ENCODE results near the gene YY1AP1.
"Not testable (repeated sequence)": the region's sequence is repeated elsewhere in the genome, so short reads cannot be mapped to it uniquely, and the experiment has no call there.

YY1AP1 gene, protein sequence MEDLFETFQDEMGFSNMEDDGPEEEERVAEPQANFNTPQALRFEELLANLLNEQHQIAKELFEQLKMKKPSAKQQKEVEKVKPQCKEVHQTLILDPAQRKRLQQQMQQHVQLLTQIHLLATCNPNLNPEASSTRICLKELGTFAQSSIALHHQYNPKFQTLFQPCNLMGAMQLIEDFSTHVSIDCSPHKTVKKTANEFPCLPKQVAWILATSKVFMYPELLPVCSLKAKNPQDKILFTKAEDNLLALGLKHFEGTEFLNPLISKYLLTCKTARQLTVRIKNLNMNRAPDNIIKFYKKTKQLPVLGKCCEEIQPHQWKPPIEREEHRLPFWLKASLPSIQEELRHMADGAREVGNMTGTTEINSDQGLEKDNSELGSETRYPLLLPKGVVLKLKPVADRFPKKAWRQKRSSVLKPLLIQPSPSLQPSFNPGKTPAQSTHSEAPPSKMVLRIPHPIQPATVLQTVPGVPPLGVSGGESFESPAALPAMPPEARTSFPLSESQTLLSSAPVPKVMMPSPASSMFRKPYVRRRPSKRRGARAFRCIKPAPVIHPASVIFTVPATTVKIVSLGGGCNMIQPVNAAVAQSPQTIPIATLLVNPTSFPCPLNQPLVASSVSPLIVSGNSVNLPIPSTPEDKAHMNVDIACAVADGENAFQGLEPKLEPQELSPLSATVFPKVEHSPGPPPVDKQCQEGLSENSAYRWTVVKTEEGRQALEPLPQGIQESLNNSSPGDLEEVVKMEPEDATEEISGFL

DNA sequence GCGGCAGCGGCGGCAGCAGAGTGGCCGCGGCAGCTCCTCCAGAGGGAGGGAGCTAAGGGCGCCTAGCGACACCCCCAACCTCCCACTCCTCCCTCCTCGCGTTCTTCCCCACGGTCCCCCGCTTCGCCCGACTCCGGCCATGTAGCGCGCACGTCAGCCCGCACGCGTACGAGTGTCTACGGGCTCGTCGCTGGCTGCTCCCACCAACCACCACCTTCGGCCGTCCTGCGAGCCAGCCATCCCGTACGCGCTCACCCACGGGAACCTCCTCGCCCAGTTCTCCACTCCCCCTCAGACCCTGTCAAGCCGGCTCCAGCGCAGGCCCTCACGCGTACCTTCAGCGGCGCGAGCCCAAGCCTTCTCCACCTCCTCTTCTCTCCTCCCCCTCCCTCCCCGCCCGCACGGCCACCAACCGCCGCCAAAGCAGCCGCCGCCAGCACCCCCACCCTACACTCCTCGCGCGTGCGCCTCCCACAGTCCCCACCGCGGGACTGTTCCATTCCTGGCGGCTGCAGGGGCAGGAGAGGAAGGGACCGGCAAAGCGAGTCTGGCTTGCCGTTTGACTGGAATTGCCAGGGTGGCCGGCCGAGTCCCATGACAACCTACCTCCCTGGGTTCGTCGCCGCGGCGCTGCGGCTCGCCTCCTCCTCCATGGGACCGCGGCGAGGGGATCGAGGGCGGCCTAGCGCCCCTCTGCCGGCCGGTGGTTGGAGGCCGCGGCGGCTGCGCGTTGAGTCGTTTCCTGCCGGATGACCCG lies at the start of gene YY1AP1:
Gene YY1AP1 (minus strand): TSS at position 451 of the 757 bp plus-strand sequence. CDS start 8,338 bp downstream, outside the sequence.
- peak; percentile 81 for DNase-seq (ENCODE audit: low read depth)

GRCh38 chr1:155729031-155729898 lies 40.7 kb upstream of the YY1AP1 start:
- DNase-seq (ENCODE audit: low read depth), result peak; percentile 36

GRCh38 chr1:155725142-155725541 lies 36.6 kb upstream of the YY1AP1 start:
- no peak for DNase-seq (ENCODE audit: low read depth)

DNA sequence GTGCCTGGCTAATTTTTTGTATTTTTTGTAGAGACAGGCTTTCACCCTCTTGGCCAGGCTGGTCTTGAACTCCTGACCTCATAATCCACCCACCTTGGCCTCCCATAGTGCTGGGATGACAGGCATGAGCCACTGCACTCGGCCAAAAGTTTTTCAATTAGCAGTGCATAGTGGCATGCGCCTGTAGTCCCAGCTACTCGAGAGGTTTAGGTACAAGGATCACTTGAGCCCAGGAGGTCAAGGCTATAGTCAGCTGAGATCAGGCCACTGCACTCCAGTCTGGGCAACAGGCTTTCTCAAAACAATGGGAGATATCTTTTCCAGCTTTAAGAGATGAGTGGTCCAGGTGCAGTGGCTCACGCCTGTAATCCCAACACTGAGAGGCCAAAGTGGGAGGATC lies 31.1 kb upstream of the YY1AP1 start:
- DNase-seq (ENCODE audit: low read depth), result no peak

DNA sequence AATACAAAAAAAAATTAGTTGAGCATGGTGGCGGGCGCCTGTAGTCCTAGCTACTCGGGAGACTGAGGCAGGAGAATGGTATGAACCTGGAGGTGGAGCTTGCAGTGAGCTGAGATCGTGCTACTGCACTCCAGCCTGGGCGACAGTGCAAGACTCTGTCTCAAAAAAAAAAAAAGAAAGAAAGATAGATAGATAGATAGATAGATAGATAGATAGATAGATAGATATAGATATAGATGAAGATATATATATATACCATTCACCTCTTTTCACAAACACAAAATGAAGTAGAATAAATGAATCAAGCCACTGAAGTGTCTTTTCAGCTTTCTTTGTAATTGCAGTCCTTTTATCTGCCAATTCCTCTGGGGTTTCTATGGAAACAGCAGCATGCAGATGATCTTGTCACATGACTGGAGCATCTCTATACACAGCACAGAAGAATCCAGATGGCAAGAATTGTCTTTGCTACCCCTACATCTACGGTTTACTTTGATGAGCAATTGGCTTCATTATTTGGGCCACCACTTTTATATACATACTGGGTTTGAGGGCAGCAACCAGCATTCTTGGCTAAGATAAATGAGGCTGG lies 30.0 kb upstream of the YY1AP1 start:
- not testable (repeated sequence) for DNase-seq (ENCODE audit: low read depth)

DNA sequence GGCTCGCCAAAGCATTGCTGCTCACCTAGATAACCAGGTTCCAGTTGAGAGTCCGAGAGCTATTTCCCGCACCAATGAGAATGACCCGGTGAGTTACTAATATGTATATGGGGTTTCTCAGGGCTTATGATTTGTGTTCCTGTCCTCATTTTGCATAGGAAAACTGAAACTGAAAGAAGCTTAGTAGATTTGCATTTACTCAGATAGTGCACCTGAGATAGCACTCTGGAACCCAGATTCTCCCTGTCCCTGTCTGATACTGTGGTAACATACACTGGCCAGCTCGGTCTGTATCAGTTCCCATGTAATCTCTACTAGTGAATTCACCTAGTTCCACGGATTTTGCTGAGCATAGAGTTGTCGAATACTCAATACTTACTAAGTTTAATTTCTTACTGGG lies 28.5 kb upstream of the YY1AP1 start:
- no peak for DNase-seq (ENCODE audit: low read depth)

- DNase-seq (ENCODE audit: low read depth), result no peak
Measured at GRCh38 chr1:155715777-155716176, 27.2 kb upstream of the YY1AP1 start.

- DNase-seq (ENCODE audit: low read depth), result not testable (repeated sequence)
Measured at GRCh38 chr1:155715056-155715455, 26.5 kb upstream of the YY1AP1 start.

GRCh38 chr1:155713075-155713474 lies 24.5 kb upstream of the YY1AP1 start:
- no peak for DNase-seq (ENCODE audit: low read depth)

DNA sequence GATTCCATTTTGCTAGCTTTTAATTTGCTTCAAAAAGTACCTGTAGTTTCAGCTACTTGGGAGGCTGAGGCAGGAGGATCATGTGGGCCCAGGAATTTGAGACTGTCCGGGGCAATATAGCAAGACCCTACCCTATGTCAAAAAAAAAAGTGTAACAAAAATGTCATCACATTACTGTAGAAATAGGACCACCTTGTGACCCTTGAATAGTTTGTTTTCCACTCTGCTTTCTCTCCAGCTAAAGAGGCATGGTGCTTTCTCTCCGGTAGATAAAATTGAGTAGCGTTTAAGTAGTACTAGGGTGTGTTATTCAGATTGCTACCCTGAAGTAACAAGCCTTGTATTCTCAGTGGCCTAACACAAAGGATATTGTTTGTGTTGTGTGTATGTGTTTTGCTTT lies 24.1 kb upstream of the YY1AP1 start:
- DNase-seq (ENCODE audit: low read depth), result not testable (repeated sequence)

GRCh38 chr1:155711457-155711856 lies 22.9 kb upstream of the YY1AP1 start:
- DNase-seq (ENCODE audit: low read depth), result not testable (repeated sequence)

- no peak for DNase-seq (ENCODE audit: low read depth)
Measured at GRCh38 chr1:155709391-155709790, 20.8 kb upstream of the YY1AP1 start.

GRCh38 chr1:155706139-155706538 lies 17.6 kb upstream of the YY1AP1 start:
- DNase-seq (ENCODE audit: low read depth), result no peak

- DNase-seq (ENCODE audit: low read depth), result not testable (repeated sequence)
Measured at GRCh38 chr1:155704414-155704813, 15.8 kb upstream of the YY1AP1 start.

GRCh38 chr1:155703216-155703615 lies 14.6 kb upstream of the YY1AP1 start:
- no peak for DNase-seq (ENCODE audit: low read depth)

GRCh38 chr1:155701675-155702074 lies 13.1 kb upstream of the YY1AP1 start:
- not testable (repeated sequence) for DNase-seq (ENCODE audit: low read depth)

DNA sequence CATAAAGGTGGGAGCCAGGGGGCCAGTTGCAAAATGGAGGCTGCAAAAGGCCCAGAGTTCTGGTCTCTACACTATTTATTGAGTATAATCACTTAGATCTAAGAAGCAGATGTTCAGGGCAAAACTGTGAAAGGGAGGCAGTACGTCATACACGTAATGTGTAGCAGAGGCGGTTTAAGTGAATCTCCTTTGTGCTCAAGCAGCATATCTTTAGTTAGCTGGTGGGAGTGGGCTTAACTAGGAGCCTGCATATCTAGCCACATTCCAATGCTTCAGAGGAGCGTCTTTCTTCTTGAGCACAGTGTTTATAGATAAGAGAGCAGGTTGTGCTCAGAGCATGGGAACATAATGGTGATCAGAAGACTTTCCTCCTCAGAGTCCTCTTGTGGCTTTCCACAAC lies 10.5 kb upstream of the YY1AP1 start:
- DNase-seq (ENCODE audit: low read depth), result not testable (repeated sequence)

GRCh38 chr1:155698382-155699038 lies 9.9 kb upstream of the YY1AP1 start:
- DNase-seq (ENCODE audit: low read depth), result peak; percentile 40

GRCh38 chr1:155697616-155698015 lies 9.0 kb upstream of the YY1AP1 start:
- not testable (repeated sequence) for DNase-seq (ENCODE audit: low read depth)

GRCh38 chr1:155697046-155697445 lies 8.5 kb upstream of the YY1AP1 start:
- no peak for DNase-seq (ENCODE audit: low read depth)
